ENCODE results near the gene TROAP.

DNA sequence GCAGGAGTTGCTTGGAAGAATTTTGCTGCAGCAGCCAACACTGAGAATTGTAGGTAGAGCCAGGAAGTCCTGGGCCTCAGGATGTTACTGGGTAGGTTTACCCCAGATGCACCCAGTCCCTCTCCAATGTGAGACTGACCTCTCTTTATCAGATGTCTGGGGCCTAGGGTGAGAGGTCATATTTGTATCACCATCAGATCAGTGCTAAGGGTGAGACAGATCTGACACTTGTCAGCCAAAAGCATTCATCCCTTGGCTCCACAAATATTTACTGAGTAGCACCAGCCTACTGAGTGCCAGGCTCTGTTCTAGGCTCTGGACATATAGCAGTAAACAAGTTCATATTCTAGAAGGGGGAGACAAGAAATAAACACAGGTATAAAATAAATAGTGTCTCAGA lies 4.3 kb downstream of the TROAP start:
- TF ChIP-seq, protein P1, sequence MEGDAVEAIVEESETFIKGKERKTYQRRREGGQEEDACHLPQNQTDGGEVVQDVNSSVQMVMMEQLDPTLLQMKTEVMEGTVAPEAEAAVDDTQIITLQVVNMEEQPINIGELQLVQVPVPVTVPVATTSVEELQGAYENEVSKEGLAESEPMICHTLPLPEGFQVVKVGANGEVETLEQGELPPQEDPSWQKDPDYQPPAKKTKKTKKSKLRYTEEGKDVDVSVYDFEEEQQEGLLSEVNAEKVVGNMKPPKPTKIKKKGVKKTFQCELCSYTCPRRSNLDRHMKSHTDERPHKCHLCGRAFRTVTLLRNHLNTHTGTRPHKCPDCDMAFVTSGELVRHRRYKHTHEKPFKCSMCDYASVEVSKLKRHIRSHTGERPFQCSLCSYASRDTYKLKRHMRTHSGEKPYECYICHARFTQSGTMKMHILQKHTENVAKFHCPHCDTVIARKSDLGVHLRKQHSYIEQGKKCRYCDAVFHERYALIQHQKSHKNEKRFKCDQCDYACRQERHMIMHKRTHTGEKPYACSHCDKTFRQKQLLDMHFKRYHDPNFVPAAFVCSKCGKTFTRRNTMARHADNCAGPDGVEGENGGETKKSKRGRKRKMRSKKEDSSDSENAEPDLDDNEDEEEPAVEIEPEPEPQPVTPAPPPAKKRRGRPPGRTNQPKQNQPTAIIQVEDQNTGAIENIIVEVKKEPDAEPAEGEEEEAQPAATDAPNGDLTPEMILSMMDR (conservative IDR thresholded peaks at IDR 0.05; ENCODE audit: low read length), result no peak
- no peak for TF ChIP-seq EZH2phosphoT487 (IDR thresholded peaks at IDR 0.05; ENCODE audit: borderline replicate concordance)

All from Loucy (cell line).